ENCODE results near the gene MTA3.

MTA3 gene

GRCh38 chr2:42789751-42790150, 221.3 kb downstream of the MTA3 start:
- no peaks in the 10 kb centered on the region for H3K36me3 ChIP-seq (ENCODE audit: control insufficient read depth, insufficient read depth, low read length)
- no peaks in the 10 kb centered on the region for H3K9me3 ChIP-seq (ENCODE audit: control insufficient read depth, low read length)
- H3K4me3 ChIP-seq (ENCODE audit: insufficient read depth, low read depth, low read length) = no peak overlapping the region
- H3K4me1 ChIP-seq (ENCODE audit: control insufficient read depth, insufficient read depth, low read length) = peaks cover 8% of the 10 kb centered on the region
- H3K27ac ChIP-seq (ENCODE audit: insufficient read depth, low read depth, low read length, poor library complexity, severe bottlenecking) = no peak overlapping the region
- 79 to 94% methylated on average over 2 of the region's 2 CpGs for WGBS, 2 experiments
- peaks cover 35% of the 10 kb centered on the region for H3K27me3 ChIP-seq (ENCODE audit: control insufficient read depth, insufficient read depth, low read length, poor library complexity, severe bottlenecking)

- no peak overlapping the region for H3K27ac ChIP-seq (ENCODE audit: insufficient read depth, low read depth, low read length, poor library complexity, severe bottlenecking)
- 71 to 77% methylated on average over 4 of the region's 4 CpGs for WGBS, 2 experiments
These were observed 223.2 kb downstream of the MTA3 start for GRCh38 chr2:42791606-42792005.

GRCh38 chr2:42792087-42792582, 223.7 kb downstream of the MTA3 start:
- H3K4me1 ChIP-seq (ENCODE audit: control insufficient read depth, insufficient read depth, low read length) = no peaks in the 10 kb centered on the region
- 16% methylated on average over 18 of the region's 18 CpGs for WGBS, 2 experiments
- H3K4me3 ChIP-seq (ENCODE audit: insufficient read depth, low read depth, low read length) = peak overlapping the region; percentile 52
- peaks cover 35% of the 10 kb centered on the region for H3K27me3 ChIP-seq (ENCODE audit: control insufficient read depth, insufficient read depth, low read length, poor library complexity, severe bottlenecking)
- H3K9me3 ChIP-seq (ENCODE audit: control insufficient read depth, low read length) = no peaks in the 10 kb centered on the region
- no peak overlapping the region for H3K27ac ChIP-seq (ENCODE audit: insufficient read depth, low read depth, low read length, poor library complexity, severe bottlenecking)
- H3K36me3 ChIP-seq (ENCODE audit: control insufficient read depth, insufficient read depth, low read length) = no peaks in the 10 kb centered on the region

More at GRCh38 chr2:42791606-42792005, 223.2 kb downstream of the MTA3 start:
- no peak overlapping the region for H3K4me3 ChIP-seq (ENCODE audit: insufficient read depth, low read depth, low read length)
- no peaks in the 10 kb centered on the region for H3K9me3 ChIP-seq (ENCODE audit: control insufficient read depth, low read length)
- peaks cover 35% of the 10 kb centered on the region for H3K27me3 ChIP-seq (ENCODE audit: control insufficient read depth, insufficient read depth, low read length, poor library complexity, severe bottlenecking)
- no peaks in the 10 kb centered on the region for H3K4me1 ChIP-seq (ENCODE audit: control insufficient read depth, insufficient read depth, low read length)
- H3K36me3 ChIP-seq (ENCODE audit: control insufficient read depth, insufficient read depth, low read length) = no peaks in the 10 kb centered on the region

- no peaks in the 10 kb centered on the region for H3K9me3 ChIP-seq (ENCODE audit: control insufficient read depth, low read length)
- H3K4me1 ChIP-seq (ENCODE audit: control insufficient read depth, insufficient read depth, low read length) = no peaks in the 10 kb centered on the region
- H3K4me3 ChIP-seq (ENCODE audit: insufficient read depth, low read depth, low read length) = peak within 1 kb of the TSS; percentile 52
- peaks cover 35% of the 10 kb centered on the region for H3K27me3 ChIP-seq (ENCODE audit: control insufficient read depth, insufficient read depth, low read length, poor library complexity, severe bottlenecking)
- WGBS, 2 experiments = 1% methylated on average over 75 of the region's 75 CpGs
- peak within 1 kb of the TSS; percentile 41 for H3K27ac ChIP-seq (ENCODE audit: insufficient read depth, low read depth, low read length, poor library complexity, severe bottlenecking)
- H3K36me3 ChIP-seq (ENCODE audit: control insufficient read depth, insufficient read depth, low read length) = no peaks in the 10 kb centered on the region
These were observed 224.3 kb downstream of the MTA3 start, which contains the start of gene HAAO for GRCh38 chr2:42792583-42793333. Gene HAAO (minus strand): TSS chr2:42792583. CDS start chr2:42792536, 47 bp downstream.

- 25 to 26% methylated on average over 22 of the region's 22 CpGs for WGBS, 2 experiments
- peak overlapping the region; percentile 41 for H3K27ac ChIP-seq (ENCODE audit: insufficient read depth, low read depth, low read length, poor library complexity, severe bottlenecking)
- H3K9me3 ChIP-seq (ENCODE audit: control insufficient read depth, low read length) = no peaks in the 10 kb centered on the region
- peak overlapping the region; percentile 52 for H3K4me3 ChIP-seq (ENCODE audit: insufficient read depth, low read depth, low read length)
- peaks cover 35% of the 10 kb centered on the region for H3K27me3 ChIP-seq (ENCODE audit: control insufficient read depth, insufficient read depth, low read length, poor library complexity, severe bottlenecking)
- H3K36me3 ChIP-seq (ENCODE audit: control insufficient read depth, insufficient read depth, low read length) = no peaks in the 10 kb centered on the region
- no peaks in the 10 kb centered on the region for H3K4me1 ChIP-seq (ENCODE audit: control insufficient read depth, insufficient read depth, low read length)
These were observed 225.2 kb downstream of the MTA3 start for GRCh38 chr2:42793334-42794270.

- 62 to 66% methylated on average over 8 of the region's 8 CpGs for WGBS, 2 experiments
- no peak overlapping the region for H3K27ac ChIP-seq (ENCODE audit: insufficient read depth, low read depth, low read length, poor library complexity, severe bottlenecking)
- no peaks in the 10 kb centered on the region for H3K36me3 ChIP-seq (ENCODE audit: control insufficient read depth, insufficient read depth, low read length)
- H3K27me3 ChIP-seq (ENCODE audit: control insufficient read depth, insufficient read depth, low read length, poor library complexity, severe bottlenecking) = peaks cover 35% of the 10 kb centered on the region
- no peaks in the 10 kb centered on the region for H3K4me1 ChIP-seq (ENCODE audit: control insufficient read depth, insufficient read depth, low read length)
- H3K9me3 ChIP-seq (ENCODE audit: control insufficient read depth, low read length) = no peaks in the 10 kb centered on the region
- no peak overlapping the region for H3K4me3 ChIP-seq (ENCODE audit: insufficient read depth, low read depth, low read length)
These were observed 226.0 kb downstream of the MTA3 start for GRCh38 chr2:42794271-42795046.

- Histone ChIP-seq H3K36me3 (ENCODE audit: control insufficient read depth, insufficient read depth, low read length) (no peaks in the 10 kb centered on the region), H3K9me3 (ENCODE audit: control insufficient read depth, low read length) (no peaks in the 10 kb centered on the region), H3K27me3 (ENCODE audit: control insufficient read depth, insufficient read depth, low read length, poor library complexity, severe bottlenecking) (peaks cover 35% of the 10 kb centered on the region), H3K27ac (ENCODE audit: insufficient read depth, low read depth, low read length, poor library complexity, severe bottlenecking) (no peak overlapping the region), H3K4me1 (ENCODE audit: control insufficient read depth, insufficient read depth, low read length) (no peaks in the 10 kb centered on the region), H3K4me3 (ENCODE audit: insufficient read depth, low read depth, low read length) (no peak overlapping the region)
- WGBS, 2 experiments = 87 to 93% methylated on average over 6 of the region's 6 CpGs
These were observed 226.8 kb downstream of the MTA3 start for GRCh38 chr2:42795275-42795674.

GRCh38 chr2:42795841-42796301, 227.4 kb downstream of the MTA3 start:
- 63 to 64% methylated on average over 3 of the region's 3 CpGs for WGBS, 2 experiments
- H3K4me3 ChIP-seq (ENCODE audit: insufficient read depth, low read depth, low read length) = no peak overlapping the region
- no peaks in the 10 kb centered on the region for H3K4me1 ChIP-seq (ENCODE audit: control insufficient read depth, insufficient read depth, low read length)
- H3K27me3 ChIP-seq (ENCODE audit: control insufficient read depth, insufficient read depth, low read length, poor library complexity, severe bottlenecking) = peaks cover 33% of the 10 kb centered on the region
- no peaks in the 10 kb centered on the region for H3K36me3 ChIP-seq (ENCODE audit: control insufficient read depth, insufficient read depth, low read length)
- H3K27ac ChIP-seq (ENCODE audit: insufficient read depth, low read depth, low read length, poor library complexity, severe bottlenecking) = no peak overlapping the region
- no peaks in the 10 kb centered on the region for H3K9me3 ChIP-seq (ENCODE audit: control insufficient read depth, low read length)

- Histone ChIP-seq H3K27me3 (ENCODE audit: control insufficient read depth, insufficient read depth, low read length, poor library complexity, severe bottlenecking) (peaks cover 28% of the 10 kb centered on the region), H3K4me1 (ENCODE audit: control insufficient read depth, insufficient read depth, low read length) (no peaks in the 10 kb centered on the region), H3K9me3 (ENCODE audit: control insufficient read depth, low read length) (no peaks in the 10 kb centered on the region), H3K27ac (ENCODE audit: insufficient read depth, low read depth, low read length, poor library complexity, severe bottlenecking) (no peak overlapping the region), H3K4me3 (ENCODE audit: insufficient read depth, low read depth, low read length) (no peak overlapping the region), H3K36me3 (ENCODE audit: control insufficient read depth, insufficient read depth, low read length) (no peaks in the 10 kb centered on the region)
- WGBS, 2 experiments = 95 to 100% methylated on average over 5 to 6 of the region's 7 CpGs
These were observed 228.2 kb downstream of the MTA3 start for GRCh38 chr2:42796427-42797248.
